ENCODE results near the gene CDH20. TPM values are rescaled to one million over a fixed set of nuclear protein-coding genes. Genes with fewer than 3 reads are reported as not detected.

Gene CDH20
- total RNA-seq, 1 experiment from 2014 or later: not detected

DNA sequence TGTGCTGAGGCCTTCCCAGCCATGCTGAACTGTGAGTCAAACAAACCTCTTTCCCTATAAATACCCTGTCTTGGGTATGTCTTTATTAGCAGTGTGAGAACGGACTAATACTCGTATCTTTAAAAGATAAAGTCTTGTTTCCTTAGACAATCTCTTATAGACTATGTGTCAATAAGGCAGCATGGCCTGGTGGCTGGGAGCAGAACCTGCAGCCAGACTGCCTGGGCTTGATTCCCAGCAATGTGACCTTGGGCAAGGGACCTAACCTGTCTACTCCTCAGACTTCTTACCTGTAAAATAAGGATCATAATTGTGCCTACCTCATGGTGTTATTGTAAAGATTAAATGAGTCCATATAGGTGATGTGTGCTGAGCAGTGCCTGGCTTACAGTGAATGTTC is 198.7 kb downstream of the CDH20 start:
- no peaks in the 10 kb centered on the region for H3K27me3 Mint-ChIP-seq (ENCODE audit: unreplicated experiment)
- CTCF ChIA-PET: no interaction called here
- no TSS peak for BruUV-seq (replicated peaks)
- no peaks in the 10 kb centered on the region for H3K36me3 Mint-ChIP-seq (ENCODE audit: insufficient read depth, unreplicated experiment)
- H3K9me3 Mint-ChIP-seq (ENCODE audit: low read depth, unreplicated experiment): no peaks in the 10 kb centered on the region
- intact Hi-C loops (cut with micrococcal nuclease; ENCODE audit: unreplicated experiment): no loop called here
- DNase-seq: no peak
- H3K4me1 Mint-ChIP-seq (ENCODE audit: low read depth, unreplicated experiment): no peaks in the 10 kb centered on the region
- no peak overlapping the region for H3K27ac Mint-ChIP-seq (ENCODE audit: unreplicated experiment)
- no peak overlapping the region for H3K4me3 Mint-ChIP-seq (ENCODE audit: low read depth, unreplicated experiment)
- TF ChIP-seq, protein P1, sequence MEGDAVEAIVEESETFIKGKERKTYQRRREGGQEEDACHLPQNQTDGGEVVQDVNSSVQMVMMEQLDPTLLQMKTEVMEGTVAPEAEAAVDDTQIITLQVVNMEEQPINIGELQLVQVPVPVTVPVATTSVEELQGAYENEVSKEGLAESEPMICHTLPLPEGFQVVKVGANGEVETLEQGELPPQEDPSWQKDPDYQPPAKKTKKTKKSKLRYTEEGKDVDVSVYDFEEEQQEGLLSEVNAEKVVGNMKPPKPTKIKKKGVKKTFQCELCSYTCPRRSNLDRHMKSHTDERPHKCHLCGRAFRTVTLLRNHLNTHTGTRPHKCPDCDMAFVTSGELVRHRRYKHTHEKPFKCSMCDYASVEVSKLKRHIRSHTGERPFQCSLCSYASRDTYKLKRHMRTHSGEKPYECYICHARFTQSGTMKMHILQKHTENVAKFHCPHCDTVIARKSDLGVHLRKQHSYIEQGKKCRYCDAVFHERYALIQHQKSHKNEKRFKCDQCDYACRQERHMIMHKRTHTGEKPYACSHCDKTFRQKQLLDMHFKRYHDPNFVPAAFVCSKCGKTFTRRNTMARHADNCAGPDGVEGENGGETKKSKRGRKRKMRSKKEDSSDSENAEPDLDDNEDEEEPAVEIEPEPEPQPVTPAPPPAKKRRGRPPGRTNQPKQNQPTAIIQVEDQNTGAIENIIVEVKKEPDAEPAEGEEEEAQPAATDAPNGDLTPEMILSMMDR (IDR thresholded peaks at IDR 0.05; ENCODE audit: unreplicated experiment): no peak

DNA sequence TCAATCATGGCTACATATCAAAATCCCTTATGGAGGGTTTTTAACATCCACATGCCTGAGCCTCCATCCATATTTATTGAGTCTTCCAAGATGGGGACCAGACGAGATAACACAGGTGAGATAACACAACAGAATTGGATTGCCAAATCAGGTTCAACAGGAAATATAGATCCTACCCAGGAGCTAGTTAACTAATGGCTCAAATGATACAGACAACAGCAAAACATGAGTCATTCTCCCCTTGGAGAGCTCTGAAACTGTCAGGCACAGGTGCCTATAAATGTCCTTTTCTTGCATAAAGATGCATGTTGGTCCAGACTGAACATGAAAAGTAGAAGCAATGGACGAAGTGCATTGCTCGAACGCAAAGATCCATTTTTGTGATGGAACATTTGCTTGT is 202.2 kb downstream of the CDH20 start:
- intact Hi-C loops (cut with micrococcal nuclease; ENCODE audit: unreplicated experiment): no loop called here
- Mint-ChIP-seq H3K27ac (ENCODE audit: unreplicated experiment) (no peak overlapping the region), H3K27me3 (ENCODE audit: unreplicated experiment) (no peaks in the 10 kb centered on the region), H3K36me3 (ENCODE audit: insufficient read depth, unreplicated experiment) (no peaks in the 10 kb centered on the region), H3K9me3 (ENCODE audit: low read depth, unreplicated experiment) (no peaks in the 10 kb centered on the region), H3K4me3 (ENCODE audit: low read depth, unreplicated experiment) (no peak overlapping the region), H3K4me1 (ENCODE audit: low read depth, unreplicated experiment) (no peaks in the 10 kb centered on the region)
- CTCF ChIA-PET: no interaction called here
- DNase-seq: no peak
- TF ChIP-seq, protein P1 (IDR thresholded peaks at IDR 0.05; ENCODE audit: unreplicated experiment): no peak
- BruUV-seq (replicated peaks): no TSS peak

DNA sequence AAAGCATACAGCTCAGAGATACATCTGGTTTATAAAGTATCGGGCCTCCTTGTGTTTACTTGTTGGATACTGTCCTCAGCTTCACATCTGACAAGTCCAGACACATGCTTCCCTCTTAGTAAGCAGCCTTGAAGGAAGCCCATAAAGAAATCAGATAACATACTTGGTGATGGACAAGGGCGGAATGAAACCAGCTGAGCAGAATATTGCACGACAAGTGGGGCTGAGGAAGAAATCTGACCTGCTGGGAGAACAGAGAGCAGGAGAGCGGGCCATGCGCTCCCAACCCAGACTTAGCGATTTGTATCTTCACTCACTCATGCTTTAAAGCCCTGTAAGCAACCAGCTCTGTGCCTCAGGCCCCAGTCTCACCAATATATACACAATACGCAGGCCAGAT is 208.4 kb downstream of the CDH20 start:
- CTCF ChIA-PET: interaction anchor here (0.7 kb wide), 1 partner anchor 11 kb away, joined by 3 read pairs; no protein-coding TSS in a partner anchor
- DNase-seq: no peak
- TF ChIP-seq, protein P1 (IDR thresholded peaks at IDR 0.05; ENCODE audit: unreplicated experiment): no peak
- Mint-ChIP-seq H3K36me3 (ENCODE audit: insufficient read depth, unreplicated experiment) (no peaks in the 10 kb centered on the region), H3K4me1 (ENCODE audit: low read depth, unreplicated experiment) (no peaks in the 10 kb centered on the region), H3K27ac (ENCODE audit: unreplicated experiment) (no peak overlapping the region), H3K9me3 (ENCODE audit: low read depth, unreplicated experiment) (no peaks in the 10 kb centered on the region), H3K27me3 (ENCODE audit: unreplicated experiment) (peaks cover 36% of the 10 kb centered on the region), H3K4me3 (ENCODE audit: low read depth, unreplicated experiment) (no peak overlapping the region)
- intact Hi-C loops (cut with micrococcal nuclease; ENCODE audit: unreplicated experiment): no loop called here
- BruUV-seq (replicated peaks): no TSS peak

DNA sequence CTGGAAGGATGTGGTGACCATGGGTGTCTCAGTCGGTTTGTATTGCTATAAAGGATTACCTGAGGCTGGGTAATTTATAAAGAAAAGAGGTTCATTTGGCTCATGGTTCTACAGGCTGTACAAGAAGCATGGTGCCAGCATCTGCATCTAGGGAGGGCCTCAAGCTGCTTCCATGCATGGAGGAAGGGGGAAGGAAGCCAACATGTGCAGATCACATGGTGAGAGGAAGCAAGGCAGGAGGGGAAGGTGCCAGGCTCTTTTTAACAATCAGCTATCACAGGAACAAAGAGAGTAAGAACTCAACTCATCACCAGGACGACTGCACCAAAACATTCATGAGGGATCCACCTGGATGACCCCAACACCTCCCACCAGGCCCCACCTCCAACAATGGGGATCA is 209.4 kb downstream of the CDH20 start:
- H3K27me3 Mint-ChIP-seq (ENCODE audit: unreplicated experiment): peaks cover 36% of the 10 kb centered on the region
- BruUV-seq (replicated peaks): no TSS peak
- H3K27ac Mint-ChIP-seq (ENCODE audit: unreplicated experiment): no peak overlapping the region
- no peaks in the 10 kb centered on the region for H3K4me1 Mint-ChIP-seq (ENCODE audit: low read depth, unreplicated experiment)
- TF ChIP-seq, protein P1 (IDR thresholded peaks at IDR 0.05; ENCODE audit: unreplicated experiment): no peak
- no peaks in the 10 kb centered on the region for H3K36me3 Mint-ChIP-seq (ENCODE audit: insufficient read depth, unreplicated experiment)
- CTCF ChIA-PET: no interaction called here
- no peak overlapping the region for H3K4me3 Mint-ChIP-seq (ENCODE audit: low read depth, unreplicated experiment)
- H3K9me3 Mint-ChIP-seq (ENCODE audit: low read depth, unreplicated experiment): no peaks in the 10 kb centered on the region
- intact Hi-C loops (cut with micrococcal nuclease; ENCODE audit: unreplicated experiment): no loop called here
- no peak for DNase-seq

Measured in Calu3 (cell line).